Uterus (tissue), 2 donors: ENCODE data around the gene DHTKD1.

Experiments used
- POLR2A ChIP-seq, 2 donors: fragments of 450-650 bp; IDR thresholded peaks; one replicate each; pipeline ENCODE4 v1.6.1; 2016; ENCODE audit warnings: antibody characterized with exemption in 2 of 2, mild to moderate bottlenecking in 1 of 2, moderate library complexity in 1 of 2
- TF ChIP-seq, protein P1 (sequence below), 4 experiments: fragments of 200-600 bp in 2 of 4; fragments of 450-650 bp in 2 of 4; sonication (generic) in 2 of 4; IDR thresholded peaks; one replicate each; pipeline ENCODE4 v1.5.1; 2016 to 2019; ENCODE audit warnings: antibody characterized with exemption in 4 of 4, mild to moderate bottlenecking in 2 of 4, moderate library complexity in 1 of 4

DNA sequence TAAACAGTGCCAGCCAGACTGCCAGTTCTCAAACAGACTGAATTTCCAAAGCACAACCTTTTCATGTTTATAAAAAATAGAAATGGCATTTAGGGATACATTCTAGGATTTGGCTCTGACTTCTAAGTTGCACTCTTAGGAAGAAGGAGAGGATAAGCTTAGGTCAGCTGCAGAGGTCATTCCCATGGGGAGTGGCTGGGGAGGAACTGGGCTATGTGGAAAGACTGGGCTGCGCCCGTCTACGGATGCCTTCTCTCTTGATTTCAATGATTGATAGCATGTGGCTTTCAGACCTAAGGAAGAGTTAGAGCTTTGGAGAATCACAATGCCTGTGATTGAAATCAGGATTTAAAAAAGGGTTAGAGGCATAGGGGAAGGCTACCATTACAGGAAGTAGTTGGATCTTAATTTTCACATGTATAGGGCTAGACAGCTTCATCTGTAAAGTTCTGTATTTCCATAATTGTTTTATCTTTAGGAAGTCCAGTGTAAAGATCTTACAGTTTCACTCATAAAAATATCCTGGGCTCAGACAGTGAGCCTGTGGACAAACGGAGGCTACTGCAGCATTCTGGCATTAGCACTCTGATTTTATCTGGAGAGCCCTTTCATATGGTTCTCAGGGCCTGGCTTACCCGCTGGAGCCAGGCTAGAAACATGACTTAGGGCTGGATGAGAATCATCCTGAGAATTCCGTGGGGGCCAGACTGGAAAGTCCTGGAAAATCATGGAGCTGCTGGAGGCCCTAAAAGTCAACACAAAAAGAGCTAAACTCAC, 97.4 kb downstream of the DHTKD1 start:
- TF ChIP-seq, protein P1, sequence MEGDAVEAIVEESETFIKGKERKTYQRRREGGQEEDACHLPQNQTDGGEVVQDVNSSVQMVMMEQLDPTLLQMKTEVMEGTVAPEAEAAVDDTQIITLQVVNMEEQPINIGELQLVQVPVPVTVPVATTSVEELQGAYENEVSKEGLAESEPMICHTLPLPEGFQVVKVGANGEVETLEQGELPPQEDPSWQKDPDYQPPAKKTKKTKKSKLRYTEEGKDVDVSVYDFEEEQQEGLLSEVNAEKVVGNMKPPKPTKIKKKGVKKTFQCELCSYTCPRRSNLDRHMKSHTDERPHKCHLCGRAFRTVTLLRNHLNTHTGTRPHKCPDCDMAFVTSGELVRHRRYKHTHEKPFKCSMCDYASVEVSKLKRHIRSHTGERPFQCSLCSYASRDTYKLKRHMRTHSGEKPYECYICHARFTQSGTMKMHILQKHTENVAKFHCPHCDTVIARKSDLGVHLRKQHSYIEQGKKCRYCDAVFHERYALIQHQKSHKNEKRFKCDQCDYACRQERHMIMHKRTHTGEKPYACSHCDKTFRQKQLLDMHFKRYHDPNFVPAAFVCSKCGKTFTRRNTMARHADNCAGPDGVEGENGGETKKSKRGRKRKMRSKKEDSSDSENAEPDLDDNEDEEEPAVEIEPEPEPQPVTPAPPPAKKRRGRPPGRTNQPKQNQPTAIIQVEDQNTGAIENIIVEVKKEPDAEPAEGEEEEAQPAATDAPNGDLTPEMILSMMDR (IDR thresholded peaks at IDR 0.05): no peak
- no peak for TF ChIP-seq POLR2A (IDR thresholded peaks at IDR 0.05)
